Neural progenitor cell (in vitro differentiated cells): Measurements from ENCODE around the gene TET2. TPM values are rescaled to one million over a fixed set of nuclear protein-coding genes. Genes with fewer than 3 reads are reported as not detected.

ENCODE experiments used
- DNase-seq: peaks from one replicate; pipeline ENCODE4 v3.0.0-alpha.2; 2016; ENCODE audit warnings: low spot score
- H2AFZ ChIP-seq: fragments of 200-600 bp; sonication (generic); replicated peaks from 2 replicates; pipeline ENCODE4 v1.6.1; 2016; ENCODE audit warnings: antibody characterized with exemption
- H3F3A ChIP-seq: fragments of 200-600 bp; sonication (generic); 2 replicates; pipeline ENCODE4 v1.6.1; 2016; ENCODE audit warnings: antibody characterized with exemption, low read depth
- H3K27ac ChIP-seq: fragments of 200-600 bp; sonication (generic); 2 replicates; pipeline ENCODE4 v1.5.1; 2016; ENCODE audit warnings: mild to moderate bottlenecking
- H3K27me3 ChIP-seq: fragments of 200-600 bp; sonication (generic); 2 replicates; pipeline ENCODE4 v1.6.1; 2016; ENCODE audit warnings: mild to moderate bottlenecking, moderate library complexity
- H3K36me3 ChIP-seq: fragments of 200-600 bp; sonication (generic); 2 replicates; pipeline ENCODE4 v1.5.1; 2016
- H3K4me1 ChIP-seq: fragments of 200-600 bp; sonication (generic); 2 replicates; pipeline ENCODE4 v1.6.1; 2016; ENCODE audit warnings: mixed run types
- H3K4me2 ChIP-seq: fragments of 200-600 bp; sonication (generic); 2 replicates; pipeline ENCODE4 v1.6.1; 2016
- H3K4me3 ChIP-seq: fragments of 200-600 bp; sonication (generic); 2 replicates; pipeline ENCODE4 v1.5.1; 2016
- H3K79me2 ChIP-seq: fragments of 200-600 bp; sonication (generic); 2 replicates; pipeline ENCODE4 v1.6.1; 2016; ENCODE audit warnings: low read depth
- H3K9ac ChIP-seq: fragments of 200-600 bp; sonication (generic); 2 replicates; pipeline ENCODE4 v1.6.1; 2016
- H3K9me3 ChIP-seq: fragments of 200-600 bp; sonication (generic); 2 replicates; pipeline ENCODE4 v1.5.1; 2016; ENCODE audit warnings: low read depth
- H4K20me1 ChIP-seq: fragments of 200-600 bp; sonication (generic); 2 replicates; pipeline ENCODE4 v1.6.1; 2016; ENCODE audit warnings: low read depth
- H3K27ac Mint-ChIP-seq: 3 replicates; pipeline ENCODE4 v1.8.0; 2021; ENCODE audit warnings: mixed read lengths
- H3K27me3 Mint-ChIP-seq: 2 replicates; pipeline ENCODE4 v1.8.0; 2022; ENCODE audit warnings: low read depth, mild to moderate bottlenecking, inconsistent platforms, moderate library complexity, mixed read lengths; ENCODE audit not compliant: insufficient read depth
- H3K36me3 Mint-ChIP-seq: 3 replicates; pipeline ENCODE4 v1.8.0; 2021; ENCODE audit warnings: mixed read lengths
- H3K4me1 Mint-ChIP-seq: 3 replicates; pipeline ENCODE4 v1.8.0; 2021; ENCODE audit warnings: mixed read lengths
- H3K4me3 Mint-ChIP-seq: 3 replicates; pipeline ENCODE4 v1.8.0; 2021; ENCODE audit warnings: mild to moderate bottlenecking, moderate library complexity, mixed read lengths
- H3K9me3 Mint-ChIP-seq: 3 replicates; pipeline ENCODE4 v1.8.0; 2020; ENCODE audit warnings: mixed read lengths
- EZH2 ChIP-seq: fragments of 200-600 bp; sonication (generic); IDR thresholded peaks from 2 replicates; pipeline ENCODE4 v1.6.1; 2017; ENCODE audit warnings: antibody characterized with exemption, mild to moderate bottlenecking, moderate library complexity
- EZH2phosphoT487 ChIP-seq: fragments of 200-600 bp; sonication (generic); IDR thresholded peaks from 2 replicates; pipeline ENCODE4 v1.6.1; 2017; ENCODE audit warnings: antibody characterized with exemption
- total RNA-seq: library from RNA; depleted of rRNA; stranded (reverse); fragments of >200 nt; gene quantifications from 2 replicates; pipeline ENCODE4 v1.2.3, GENCODE V29; 2015; ENCODE audit warnings: low replicate concordance
- TF ChIP-seq, protein P1 (sequence below): fragments of 200-600 bp; sonication (generic); IDR thresholded peaks from 2 replicates; pipeline ENCODE4 v1.5.1; 2017; ENCODE audit warnings: antibody characterized with exemption, mild to moderate bottlenecking

The TET2 gene
- total RNA-seq, 1 donor from 2014 or later, result 17.0 TPM

DNA sequence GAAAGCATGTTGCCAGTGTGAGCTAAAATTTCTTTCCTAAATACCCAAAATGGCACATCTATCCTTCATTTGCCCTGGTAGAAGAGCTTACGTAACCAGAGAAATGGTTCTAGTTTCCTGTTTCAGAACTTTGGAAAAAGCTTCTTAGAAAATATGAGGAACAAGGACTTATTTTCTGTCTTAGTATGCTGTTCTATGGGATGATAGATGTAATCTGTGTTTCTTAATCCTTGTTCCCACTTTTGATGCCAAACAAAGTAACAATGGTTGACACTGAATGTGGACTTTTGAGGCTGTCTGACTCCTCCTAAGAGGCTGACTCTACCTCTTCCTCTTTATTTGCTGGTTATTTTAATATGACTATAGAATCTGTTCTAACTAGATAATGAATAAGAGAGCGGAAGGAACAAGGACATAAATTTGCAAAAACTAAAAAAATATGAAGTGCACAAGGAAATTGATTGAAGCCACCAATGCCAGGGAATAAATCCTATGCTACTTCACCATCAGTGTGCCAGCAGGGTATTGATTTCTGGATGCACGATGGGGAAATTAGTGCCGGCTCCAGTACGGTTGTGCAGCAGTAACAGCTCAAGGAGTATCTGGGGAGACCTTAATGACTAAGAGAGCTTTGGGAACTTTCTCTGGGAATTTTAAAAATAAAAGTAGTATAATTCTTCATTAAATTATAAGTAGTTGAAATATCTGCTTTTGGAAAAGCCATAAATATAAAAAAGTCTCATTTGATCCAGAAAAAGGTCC lies 39.4 kb upstream of the TET2 start:
- no peak overlapping the region for H3K9ac ChIP-seq
- TF ChIP-seq EZH2phosphoT487 (no peak), EZH2 (no peak)
- TF ChIP-seq, protein P1, sequence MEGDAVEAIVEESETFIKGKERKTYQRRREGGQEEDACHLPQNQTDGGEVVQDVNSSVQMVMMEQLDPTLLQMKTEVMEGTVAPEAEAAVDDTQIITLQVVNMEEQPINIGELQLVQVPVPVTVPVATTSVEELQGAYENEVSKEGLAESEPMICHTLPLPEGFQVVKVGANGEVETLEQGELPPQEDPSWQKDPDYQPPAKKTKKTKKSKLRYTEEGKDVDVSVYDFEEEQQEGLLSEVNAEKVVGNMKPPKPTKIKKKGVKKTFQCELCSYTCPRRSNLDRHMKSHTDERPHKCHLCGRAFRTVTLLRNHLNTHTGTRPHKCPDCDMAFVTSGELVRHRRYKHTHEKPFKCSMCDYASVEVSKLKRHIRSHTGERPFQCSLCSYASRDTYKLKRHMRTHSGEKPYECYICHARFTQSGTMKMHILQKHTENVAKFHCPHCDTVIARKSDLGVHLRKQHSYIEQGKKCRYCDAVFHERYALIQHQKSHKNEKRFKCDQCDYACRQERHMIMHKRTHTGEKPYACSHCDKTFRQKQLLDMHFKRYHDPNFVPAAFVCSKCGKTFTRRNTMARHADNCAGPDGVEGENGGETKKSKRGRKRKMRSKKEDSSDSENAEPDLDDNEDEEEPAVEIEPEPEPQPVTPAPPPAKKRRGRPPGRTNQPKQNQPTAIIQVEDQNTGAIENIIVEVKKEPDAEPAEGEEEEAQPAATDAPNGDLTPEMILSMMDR, result no peak
- no peak overlapping the region for H3K4me3 ChIP-seq
- no peak overlapping the region for H3K4me2 ChIP-seq
- peaks cover 6% of the 10 kb centered on the region for H3K9me3 Mint-ChIP-seq
- no peaks in the 10 kb centered on the region for H3K79me2 ChIP-seq
- no peak overlapping the region for H3K27ac ChIP-seq
- H3K27me3 ChIP-seq, result no peaks in the 10 kb centered on the region
- H4K20me1 ChIP-seq, result no peaks in the 10 kb centered on the region
- no peaks in the 10 kb centered on the region for H3K4me1 Mint-ChIP-seq
- no peak overlapping the region for H2AFZ ChIP-seq
- no peaks in the 10 kb centered on the region for H3K36me3 ChIP-seq
- H3K4me1 ChIP-seq, result no peaks in the 10 kb centered on the region
- no peak overlapping the region for H3K4me3 Mint-ChIP-seq
- H3K27me3 Mint-ChIP-seq, result no peaks in the 10 kb centered on the region
- H3K9me3 ChIP-seq, result no peaks in the 10 kb centered on the region
- no peaks in the 10 kb centered on the region for H3K36me3 Mint-ChIP-seq
- no peaks in the 10 kb centered on the region for H3F3A ChIP-seq
- no peak for DNase-seq
- no peak overlapping the region for H3K27ac Mint-ChIP-seq

DNA sequence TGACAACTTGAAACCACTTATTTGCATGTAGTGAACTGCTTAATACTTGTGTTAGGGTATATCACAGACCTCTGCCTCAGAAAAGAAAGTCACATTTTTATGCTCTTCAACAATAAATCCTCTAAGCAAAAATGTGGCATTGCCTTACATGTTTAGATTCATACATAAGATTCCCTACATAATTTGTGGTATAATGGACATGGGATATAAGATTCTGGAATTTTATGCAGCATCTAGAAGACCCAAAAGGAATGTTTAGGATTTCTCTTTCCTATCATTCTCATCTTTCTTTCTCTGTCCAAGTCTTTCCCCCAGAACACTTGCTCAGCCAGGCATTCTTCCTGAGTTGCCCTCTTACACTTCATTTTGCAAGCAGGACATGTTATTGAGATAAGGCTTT lies 37.7 kb upstream of the TET2 start:
- no peak overlapping the region for H3K27ac Mint-ChIP-seq
- peaks cover 6% of the 10 kb centered on the region for H3K9me3 Mint-ChIP-seq
- Histone ChIP-seq H3K4me1 (no peaks in the 10 kb centered on the region), H4K20me1 (no peaks in the 10 kb centered on the region), H2AFZ (no peak overlapping the region), H3K27ac (no peak overlapping the region), H3K79me2 (no peaks in the 10 kb centered on the region), H3K9ac (no peak overlapping the region), H3F3A (no peaks in the 10 kb centered on the region), H3K36me3 (no peaks in the 10 kb centered on the region), H3K27me3 (no peaks in the 10 kb centered on the region), H3K9me3 (no peaks in the 10 kb centered on the region), H3K4me2 (no peak overlapping the region), H3K4me3 (no peak overlapping the region)
- H3K4me1 Mint-ChIP-seq, result no peaks in the 10 kb centered on the region
- no peak overlapping the region for H3K4me3 Mint-ChIP-seq
- TF ChIP-seq, protein P1, result no peak
- TF ChIP-seq EZH2phosphoT487, result no peak
- no peak for TF ChIP-seq EZH2
- no peak for DNase-seq
- H3K36me3 Mint-ChIP-seq, result no peaks in the 10 kb centered on the region
- H3K27me3 Mint-ChIP-seq, result no peaks in the 10 kb centered on the region

DNA sequence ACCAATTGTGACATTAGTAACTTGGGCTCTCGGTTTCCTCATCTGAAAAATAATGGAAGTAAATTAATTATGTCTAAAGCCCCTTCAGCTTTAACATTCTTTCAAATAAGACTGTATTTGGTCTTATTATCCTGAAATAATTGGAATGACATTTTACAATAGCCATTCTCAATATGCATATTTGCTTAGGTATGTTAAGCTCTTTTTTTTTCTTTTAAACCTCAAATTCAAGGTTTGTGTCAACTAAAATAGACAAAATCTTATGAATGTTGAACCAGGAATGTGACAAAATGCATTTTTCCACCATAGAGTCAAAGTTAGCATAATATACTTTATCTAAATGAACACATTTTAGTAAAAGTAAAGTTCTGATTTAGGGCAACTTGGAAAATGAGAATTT lies 34.4 kb upstream of the TET2 start:
- Histone ChIP-seq H3K27ac (no peak overlapping the region), H3K4me1 (no peaks in the 10 kb centered on the region), H3K79me2 (no peaks in the 10 kb centered on the region), H2AFZ (no peak overlapping the region), H3K27me3 (no peaks in the 10 kb centered on the region), H4K20me1 (no peaks in the 10 kb centered on the region), H3K9me3 (no peaks in the 10 kb centered on the region), H3F3A (no peaks in the 10 kb centered on the region), H3K9ac (no peak overlapping the region), H3K36me3 (no peaks in the 10 kb centered on the region), H3K4me3 (no peak overlapping the region), H3K4me2 (no peak overlapping the region)
- Mint-ChIP-seq H3K36me3 (no peaks in the 10 kb centered on the region), H3K4me1 (no peaks in the 10 kb centered on the region), H3K27me3 (no peaks in the 10 kb centered on the region), H3K27ac (no peak overlapping the region), H3K4me3 (no peak overlapping the region), H3K9me3 (peaks cover 6% of the 10 kb centered on the region)
- DNase-seq, result no peak
- TF ChIP-seq EZH2phosphoT487, result no peak

DNA sequence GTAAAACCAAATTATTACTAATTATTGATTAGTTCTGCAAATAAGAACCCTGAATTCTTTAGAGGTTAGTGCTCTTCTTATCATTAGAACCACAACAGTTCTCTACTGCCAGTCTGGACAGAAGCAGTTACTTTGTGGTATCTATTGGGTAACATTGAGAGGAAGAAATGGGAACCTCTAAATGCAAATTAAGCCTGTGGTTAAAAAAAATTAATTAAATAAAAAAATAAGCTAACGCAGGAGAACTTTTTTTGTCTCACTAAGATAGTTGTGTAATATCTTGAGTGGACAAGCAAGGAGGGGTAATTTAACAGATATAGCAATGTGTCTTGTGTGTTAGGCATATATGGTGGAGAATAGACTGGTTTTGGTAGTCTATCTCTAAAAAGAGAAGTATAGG lies 32.9 kb upstream of the TET2 start:
- Histone ChIP-seq H3K9ac (no peak overlapping the region), H3K27me3 (no peaks in the 10 kb centered on the region), H3K4me1 (no peaks in the 10 kb centered on the region), H3K27ac (no peak overlapping the region), H3K79me2 (no peaks in the 10 kb centered on the region), H3K4me3 (no peak overlapping the region), H3F3A (no peaks in the 10 kb centered on the region), H3K9me3 (no peaks in the 10 kb centered on the region), H3K36me3 (no peaks in the 10 kb centered on the region), H2AFZ (no peak overlapping the region), H4K20me1 (no peaks in the 10 kb centered on the region), H3K4me2 (no peak overlapping the region)
- Mint-ChIP-seq H3K4me3 (no peak overlapping the region), H3K9me3 (peaks cover 6% of the 10 kb centered on the region), H3K27me3 (no peaks in the 10 kb centered on the region), H3K36me3 (no peaks in the 10 kb centered on the region), H3K27ac (no peak overlapping the region), H3K4me1 (no peaks in the 10 kb centered on the region)
- no peak for TF ChIP-seq EZH2
- TF ChIP-seq EZH2phosphoT487, result no peak
- TF ChIP-seq, protein P1, result no peak
- DNase-seq, result no peak
